Cardiac muscle cell (in vitro differentiated cells and primary cell): ENCODE measurements around the gene BCCIP. TPM values are rescaled to one million over a fixed set of nuclear protein-coding genes. Genes with fewer than 3 reads are reported as not detected.
A peak's percentile ranks its signal among the peaks of the same experiment; 100 is the strongest.

Source experiments
- DNase-seq, 2 donors: peaks; one replicate each; pipeline versions ENCODE4 v3.0.0 to v3.0.0-alpha.2; 2010 to 2017; ENCODE audit warnings: low read depth in 1 of 2, low spot score in 1 of 2
- H3K27ac ChIP-seq: fragments of 200-600 bp; sonication (generic); 2 replicates; pipeline ENCODE4 v1.5.1; 2016
- H3K27me3 ChIP-seq: fragments of 200-600 bp; sonication (generic); 2 replicates; pipeline ENCODE4 v1.6.0; 2016; ENCODE audit warnings: control low read depth
- H3K36me3 ChIP-seq: fragments of 200-600 bp; sonication (generic); 2 replicates; pipeline ENCODE4 v1.5.1; 2016; ENCODE audit warnings: control low read depth
- H3K4me1 ChIP-seq: fragments of 200-600 bp; sonication (generic); 2 replicates; pipeline ENCODE4 v1.8.1; 2017; ENCODE audit warnings: low read depth, mild to moderate bottlenecking, mixed run types
- H3K4me3 ChIP-seq: fragments of 200-600 bp; sonication (generic); 2 replicates; pipeline ENCODE4 v1.5.1; 2016; ENCODE audit warnings: mild to moderate bottlenecking
- H3K9me3 ChIP-seq: fragments of 200-600 bp; sonication (generic); 2 replicates; pipeline ENCODE4 v1.5.1; 2017; ENCODE audit warnings: low read depth, mild to moderate bottlenecking, control low read depth
- polyA plus RNA-seq: library from polyadenylated mRNA; unstranded; fragments of >200 nt; fragmentation: Nextera tagmentation; extraction: Ambion mirVana; gene quantifications from 2 replicates; pipeline ENCODE4 v1.2.1, GENCODE V29; 2016
- total RNA-seq: library from RNA; depleted of rRNA; stranded (reverse); fragments of >200 nt; gene quantifications from 2 replicates; pipeline ENCODE4 v1.2.3, GENCODE V29; 2016
- TF ChIP-seq, protein P1 (sequence below): IDR thresholded peaks from 2 replicates; pipeline ENCODE4 v1.5.1; 2012; ENCODE audit warnings: low read depth, mild to moderate bottlenecking, low read length

BCCIP gene
- total RNA-seq = 34.2 and 44.6 TPM in 2 replicates
- 80.2 and 93.9 TPM in 2 replicates for polyA plus RNA-seq

DNA sequence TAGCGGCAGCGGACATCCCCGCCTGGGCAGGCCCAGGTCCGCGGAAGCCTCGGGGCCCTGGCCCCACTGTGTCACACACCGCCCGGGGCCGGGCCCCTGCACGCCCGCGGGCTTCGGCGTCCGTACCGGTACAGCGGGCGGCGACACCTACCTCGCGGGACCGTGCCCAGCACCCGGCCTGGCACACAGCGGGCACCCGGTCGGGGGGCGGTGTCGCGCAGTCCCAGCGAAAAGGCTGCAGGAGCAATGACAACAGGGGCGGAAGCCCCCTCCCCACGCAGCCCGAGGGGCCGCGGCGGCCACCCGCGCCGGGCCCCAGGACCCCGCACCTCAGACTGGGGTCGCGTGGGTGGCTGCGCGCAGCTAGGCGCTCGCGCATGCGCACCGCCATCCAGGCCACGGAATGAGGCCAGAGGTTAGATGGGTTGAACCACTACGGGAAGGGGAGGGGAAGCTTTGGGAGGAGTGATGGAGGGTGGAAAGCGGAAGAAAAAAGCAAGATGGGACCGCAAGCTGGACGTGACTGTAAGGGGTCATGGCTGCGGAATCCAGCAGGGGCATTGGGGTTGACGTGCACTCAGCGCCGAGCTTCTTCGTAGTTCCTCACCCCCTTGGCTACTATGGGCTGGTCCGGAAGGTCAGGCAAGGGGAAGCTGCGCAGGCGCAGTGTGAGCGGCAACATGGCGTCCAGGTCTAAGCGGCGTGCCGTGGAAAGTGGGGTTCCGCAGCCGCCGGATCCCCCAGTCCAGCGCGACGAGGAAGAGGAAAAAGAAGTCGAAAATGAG lies at the start of gene BCCIP, which contains the start of gene UROS:
BCCIP (plus strand) TSS at position 669 of the 785 bp plus-strand sequence; CDS start at position 681, 12 bp downstream.
UROS (minus strand) TSS at position 381 of the 785 bp plus-strand sequence. CDS start 6,759 bp downstream, outside the sequence.
- DNase-seq = peak; percentile 93 to 95
- Histone ChIP-seq H3K9me3 (no peaks in the 10 kb centered on the region), H3K4me1 (peaks cover 5% of the 10 kb centered on the region), H3K27ac (peak within 1 kb of the TSS; percentile 98), H3K4me3 (peak within 1 kb of the TSS; percentile 87), H3K27me3 (no peaks in the 10 kb centered on the region), H3K36me3 (peaks cover 6% of the 10 kb centered on the region)
- TF ChIP-seq, protein P1, sequence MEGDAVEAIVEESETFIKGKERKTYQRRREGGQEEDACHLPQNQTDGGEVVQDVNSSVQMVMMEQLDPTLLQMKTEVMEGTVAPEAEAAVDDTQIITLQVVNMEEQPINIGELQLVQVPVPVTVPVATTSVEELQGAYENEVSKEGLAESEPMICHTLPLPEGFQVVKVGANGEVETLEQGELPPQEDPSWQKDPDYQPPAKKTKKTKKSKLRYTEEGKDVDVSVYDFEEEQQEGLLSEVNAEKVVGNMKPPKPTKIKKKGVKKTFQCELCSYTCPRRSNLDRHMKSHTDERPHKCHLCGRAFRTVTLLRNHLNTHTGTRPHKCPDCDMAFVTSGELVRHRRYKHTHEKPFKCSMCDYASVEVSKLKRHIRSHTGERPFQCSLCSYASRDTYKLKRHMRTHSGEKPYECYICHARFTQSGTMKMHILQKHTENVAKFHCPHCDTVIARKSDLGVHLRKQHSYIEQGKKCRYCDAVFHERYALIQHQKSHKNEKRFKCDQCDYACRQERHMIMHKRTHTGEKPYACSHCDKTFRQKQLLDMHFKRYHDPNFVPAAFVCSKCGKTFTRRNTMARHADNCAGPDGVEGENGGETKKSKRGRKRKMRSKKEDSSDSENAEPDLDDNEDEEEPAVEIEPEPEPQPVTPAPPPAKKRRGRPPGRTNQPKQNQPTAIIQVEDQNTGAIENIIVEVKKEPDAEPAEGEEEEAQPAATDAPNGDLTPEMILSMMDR = no peak

DNA sequence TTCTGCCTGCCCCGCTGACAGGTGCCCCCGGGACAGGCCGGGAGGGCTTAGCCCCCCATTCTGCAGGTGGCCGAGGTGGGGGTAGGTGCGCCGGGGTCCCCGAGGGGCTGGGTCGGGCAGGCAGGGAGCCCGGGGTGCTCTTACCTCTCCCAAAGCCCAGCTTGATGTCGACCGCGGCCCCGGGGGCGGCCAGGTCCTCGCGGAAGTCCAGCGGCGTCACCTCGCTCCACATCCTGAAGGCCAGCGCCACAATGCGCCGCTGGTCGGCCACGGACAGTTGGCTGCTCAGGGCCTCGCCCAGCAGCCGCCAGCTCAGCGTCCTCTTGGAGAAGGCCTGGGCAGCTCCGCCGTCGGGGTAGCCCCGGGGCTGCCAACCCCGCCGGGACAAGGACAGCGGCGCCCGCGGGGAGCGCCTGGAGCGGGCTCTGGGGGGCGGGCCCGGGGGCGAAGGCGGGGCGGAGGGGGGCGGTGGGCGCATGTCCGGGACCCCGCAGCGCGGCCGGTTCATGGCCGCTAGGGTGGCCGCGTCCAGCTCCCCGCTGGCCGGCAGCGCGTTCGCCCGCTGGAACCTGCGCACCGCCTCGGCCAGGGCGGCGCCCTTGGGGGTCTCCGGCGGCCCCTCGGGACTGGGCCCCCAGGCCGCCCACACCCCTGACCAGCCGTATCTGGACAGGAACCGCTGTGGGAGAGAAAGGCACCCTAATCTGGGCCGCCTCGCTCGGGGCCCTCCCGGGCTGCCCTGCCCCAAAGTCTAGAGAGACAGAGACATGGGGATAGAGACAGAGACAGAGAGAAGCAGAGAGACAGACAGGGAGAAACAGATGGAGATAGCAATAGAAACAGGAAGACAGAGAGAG lies 49.4 kb upstream of the BCCIP start:
- TF ChIP-seq, protein P1 = no peak
- H3K9me3 ChIP-seq = no peaks in the 10 kb centered on the region
- H3K36me3 ChIP-seq = no peaks in the 10 kb centered on the region
- peak in 1 of 2 donors; percentile 6 for DNase-seq
- no peak overlapping the region for H3K4me3 ChIP-seq
- no peaks in the 10 kb centered on the region for H3K4me1 ChIP-seq
- no peaks in the 10 kb centered on the region for H3K27me3 ChIP-seq
- no peak overlapping the region for H3K27ac ChIP-seq

DNA sequence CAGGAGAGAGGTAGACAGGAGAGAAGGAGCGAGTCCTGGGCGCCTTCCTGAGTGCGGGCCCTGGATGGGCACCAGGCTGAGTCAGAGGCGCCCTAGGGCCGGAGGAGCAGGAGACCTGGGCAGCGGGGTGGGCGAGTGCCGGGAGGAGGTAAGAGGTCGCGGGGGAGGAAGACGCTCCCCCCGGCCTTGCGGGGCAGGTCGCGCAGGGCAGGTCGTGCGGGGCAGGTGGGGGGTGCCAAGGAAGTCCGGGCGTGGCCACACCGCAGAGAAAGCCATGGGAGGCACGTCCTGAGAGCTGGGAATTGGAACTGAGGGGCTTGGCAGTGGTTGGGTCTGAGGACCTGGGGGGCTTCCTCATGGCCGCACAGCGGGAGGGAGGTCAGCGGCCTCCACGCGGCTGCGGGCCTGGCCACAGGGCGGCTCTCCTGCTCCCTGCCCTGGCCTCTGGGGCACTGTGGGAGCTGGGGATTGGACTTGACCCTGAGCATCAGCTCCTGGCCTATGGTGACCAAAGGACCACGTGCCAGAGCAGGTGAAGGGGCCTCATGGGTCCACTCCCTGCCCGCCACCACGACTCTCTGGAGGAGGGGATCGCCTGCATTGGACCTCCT lies 48.7 kb upstream of the BCCIP start:
- Histone ChIP-seq H3K4me3 (no peak overlapping the region), H3K27me3 (no peaks in the 10 kb centered on the region), H3K4me1 (no peaks in the 10 kb centered on the region), H3K9me3 (no peaks in the 10 kb centered on the region), H3K36me3 (no peaks in the 10 kb centered on the region), H3K27ac (no peak overlapping the region)
- no peak for DNase-seq
- TF ChIP-seq, protein P1 = no peak

DNA sequence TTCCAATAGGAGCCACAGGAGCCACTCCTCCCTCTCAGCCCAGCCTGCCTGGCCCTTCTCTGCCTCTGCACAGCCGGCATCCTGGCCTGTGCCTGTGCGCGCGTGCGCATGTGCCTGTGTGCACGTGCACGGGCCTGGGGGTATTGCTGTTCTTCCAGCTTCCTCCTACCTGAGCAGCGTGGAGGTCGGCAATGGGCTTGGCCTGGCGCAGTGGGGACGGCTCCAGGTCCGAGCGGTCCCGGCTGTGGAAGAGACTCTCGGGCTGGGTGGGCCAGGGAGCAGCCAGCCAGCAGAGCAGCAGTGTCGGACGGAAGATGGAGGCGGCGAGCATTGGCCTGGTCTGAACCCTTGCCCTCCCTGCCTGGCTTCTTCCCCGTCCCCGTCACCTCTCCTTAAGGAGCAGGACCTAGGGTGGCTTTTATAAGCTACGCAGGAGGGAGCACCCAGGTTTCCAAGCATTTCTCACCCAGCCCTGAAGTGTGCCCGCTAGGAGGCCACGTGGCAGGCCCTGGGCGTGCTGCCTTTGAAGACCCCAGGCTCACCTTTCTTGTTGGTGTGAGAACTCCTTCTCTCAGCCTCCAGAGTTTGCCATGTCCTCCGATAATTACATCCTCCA lies 47.7 kb upstream of the BCCIP start, which contains the start of gene MMP21:
MMP21 (minus strand) TSS at position 331 of the 616 bp plus-strand sequence; CDS start at position 331, 0 bp downstream.
- TF ChIP-seq, protein P1 = no peak
- no peak for DNase-seq
- no peaks in the 10 kb centered on the region for H3K4me1 ChIP-seq

DNA sequence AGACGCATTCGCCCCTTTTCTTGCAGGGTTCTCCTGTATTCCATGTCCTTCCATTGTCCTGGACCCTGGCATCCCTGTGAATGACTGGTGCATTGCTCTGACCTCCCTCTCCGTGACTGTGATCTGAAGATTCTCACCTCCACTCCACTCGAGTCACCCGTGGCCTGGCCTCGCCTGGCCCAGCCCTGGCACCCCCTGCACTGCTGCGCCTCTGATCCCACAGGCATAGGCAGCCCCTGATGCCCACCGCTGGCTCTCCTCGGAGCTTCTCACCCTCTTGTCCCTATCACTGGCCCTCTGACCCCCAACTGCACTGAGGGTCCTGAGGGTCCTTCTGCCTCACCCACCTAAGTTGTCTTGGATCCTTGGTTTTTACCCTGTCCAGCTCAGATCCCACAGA lies 45.5 kb upstream of the BCCIP start:
- H3K4me3 ChIP-seq = no peak overlapping the region
- H3K4me1 ChIP-seq = no peaks in the 10 kb centered on the region
- TF ChIP-seq, protein P1 = no peak
- no peak overlapping the region for H3K27ac ChIP-seq
- no peak for DNase-seq
- H3K27me3 ChIP-seq = no peaks in the 10 kb centered on the region
- no peaks in the 10 kb centered on the region for H3K9me3 ChIP-seq
- H3K36me3 ChIP-seq = no peaks in the 10 kb centered on the region

More for the DNA sequence above, 47.7 kb upstream of the BCCIP start, which contains the start of gene MMP21:
- H3K27ac ChIP-seq = no peak within 1 kb of the TSS
- no peaks in the 10 kb centered on the region for H3K27me3 ChIP-seq
- no peaks in the 10 kb centered on the region for H3K9me3 ChIP-seq
- no peaks in the 10 kb centered on the region for H3K36me3 ChIP-seq
- H3K4me3 ChIP-seq = no peak within 1 kb of the TSS
